ENCODE data around the gene SGPL1.

SGPL1 gene

DNA sequence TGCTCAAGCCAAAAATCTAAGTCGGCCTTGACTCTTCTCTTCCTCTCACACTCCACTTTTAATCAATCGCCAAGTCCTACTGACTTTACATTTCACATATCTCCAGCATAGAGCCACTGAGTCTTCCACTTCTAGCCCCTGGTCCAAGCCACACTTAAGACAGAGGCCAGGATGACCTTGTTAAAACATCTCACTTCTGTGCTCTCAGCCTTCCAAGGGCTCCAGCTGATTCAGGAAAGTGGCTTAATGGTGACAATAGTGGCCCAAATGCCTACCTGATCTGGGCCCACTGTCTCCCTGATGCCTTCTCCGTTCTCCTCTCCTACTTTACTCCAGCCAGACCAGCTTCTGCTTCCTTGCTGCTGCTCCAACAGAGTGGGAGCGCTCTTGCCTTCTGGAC lies 35.0 kb upstream of the SGPL1 start:
- no peak for DNase-seq

DNA sequence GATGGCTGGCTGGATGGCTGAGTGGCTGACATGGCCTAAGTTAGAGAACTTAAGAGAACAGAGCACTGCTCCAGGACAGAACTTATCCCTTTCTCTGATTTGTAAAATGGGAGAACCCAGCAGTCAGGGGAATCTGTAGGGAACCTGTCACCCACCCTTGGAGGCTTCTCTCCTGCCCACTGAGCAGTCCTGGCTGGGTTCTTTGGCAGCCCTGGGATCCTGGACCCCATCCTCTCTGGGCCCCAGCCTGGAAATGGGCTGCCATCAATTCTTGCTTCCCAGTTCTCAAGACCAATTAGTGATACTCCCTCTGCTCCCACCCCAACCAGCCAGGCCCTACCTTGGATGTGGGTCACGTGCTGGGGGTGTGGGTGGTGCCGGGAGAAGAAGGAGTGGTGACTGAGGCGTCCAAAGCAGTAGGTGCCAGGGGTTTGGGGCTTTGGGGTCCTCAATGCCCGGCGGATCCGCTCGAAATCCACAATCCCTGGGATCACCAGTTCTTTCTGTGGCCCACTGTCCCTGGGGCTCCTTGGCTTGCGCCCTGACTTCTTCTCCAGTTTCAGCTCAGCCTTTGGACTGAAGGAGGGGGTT lies 34.2 kb upstream of the SGPL1 start:
- no peak for DNase-seq

DNA sequence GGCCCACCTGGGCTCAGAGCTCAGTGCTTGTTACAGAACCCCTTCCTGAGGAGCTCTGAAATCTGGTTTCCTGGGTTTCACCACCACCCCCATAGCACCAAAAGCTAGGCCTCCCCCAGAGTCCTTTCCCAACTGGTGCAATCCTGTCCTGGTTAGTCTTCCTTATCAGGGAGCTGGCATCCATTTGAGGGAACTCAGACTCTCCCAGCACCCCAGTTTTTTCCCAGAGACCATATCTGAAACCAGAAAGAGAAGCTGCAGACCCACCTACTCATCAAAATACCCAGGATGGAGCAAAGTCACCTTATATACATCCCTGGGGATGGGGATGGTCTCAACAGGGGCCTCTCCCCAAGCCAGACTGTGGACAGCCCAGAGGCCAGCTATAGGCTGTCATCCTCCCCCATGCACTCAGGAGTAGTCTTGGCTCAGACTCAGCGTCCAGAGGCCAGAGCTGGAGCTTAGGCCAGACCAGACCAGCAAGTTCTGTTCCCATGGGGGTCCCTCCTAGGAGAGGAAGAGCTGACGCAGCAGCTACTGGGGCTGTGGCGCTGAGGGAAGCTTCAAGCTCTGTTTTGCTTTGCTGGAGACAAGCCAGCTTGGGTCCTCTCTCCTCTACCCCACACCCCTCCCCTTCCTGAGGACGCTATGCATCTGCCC lies 33.5 kb upstream of the SGPL1 start:
- no peak for DNase-seq

DNA sequence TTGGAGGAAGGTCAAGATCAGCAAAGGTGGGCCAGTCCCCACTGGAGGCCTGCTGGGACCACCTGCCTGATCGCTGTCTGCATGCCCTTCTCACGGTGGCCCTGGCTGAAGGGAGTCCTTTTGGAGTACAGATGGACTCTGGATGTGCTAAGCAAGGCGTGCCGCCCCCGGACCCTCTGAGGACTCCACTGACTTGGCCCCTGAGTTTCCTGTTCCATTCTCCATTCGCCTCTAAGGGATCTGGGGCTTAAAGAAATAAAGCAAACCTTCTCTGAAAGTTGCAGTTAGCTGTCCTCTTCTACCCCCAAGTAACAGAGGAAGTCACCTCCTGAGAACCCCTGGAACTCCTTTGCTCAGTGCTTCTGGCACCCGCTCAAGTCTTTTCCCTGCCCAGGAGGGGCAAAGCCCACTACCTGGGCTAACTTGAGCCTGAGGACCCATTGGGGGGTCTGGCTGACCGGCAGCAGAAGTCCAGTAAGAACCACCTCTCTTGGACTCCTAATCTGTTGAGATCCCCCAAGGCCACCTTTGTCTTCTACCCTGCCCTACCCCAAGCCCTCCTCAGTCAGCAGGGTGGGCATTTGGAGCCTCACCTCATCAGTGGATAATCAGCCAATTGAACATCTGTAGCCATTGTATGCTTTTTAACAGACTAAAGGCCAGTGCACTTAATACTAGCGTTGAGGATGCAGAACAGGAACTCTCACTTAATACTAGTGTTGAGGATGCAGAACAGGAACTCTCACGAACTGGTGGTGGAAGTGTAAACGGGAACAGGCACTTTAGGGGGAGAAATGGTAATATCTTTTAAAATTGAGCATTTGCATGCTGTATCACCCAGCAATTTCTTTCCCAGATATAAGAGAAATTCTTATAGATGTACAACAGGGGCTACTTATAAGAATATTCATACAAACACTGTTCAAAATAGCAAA lies 32.7 kb upstream of the SGPL1 start:
- no peak for DNase-seq

DNA sequence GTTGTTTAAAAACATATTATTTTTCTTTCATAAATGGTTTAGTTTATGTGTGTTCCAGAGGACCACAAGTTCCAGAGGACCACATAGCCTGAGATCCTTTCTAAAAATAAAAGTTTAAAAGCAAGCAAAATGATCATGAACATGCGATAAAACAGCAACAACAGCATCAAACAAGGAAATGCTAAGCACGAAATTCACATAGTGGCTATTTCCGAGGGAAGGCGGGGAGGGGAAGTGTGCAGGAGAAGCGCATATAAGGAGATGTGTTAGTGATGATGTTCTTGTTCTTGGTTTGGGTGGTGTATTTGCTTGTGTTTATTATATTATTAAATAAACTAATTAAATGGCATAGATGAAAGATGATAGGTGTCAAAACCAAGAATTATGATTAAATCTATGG lies 31.7 kb upstream of the SGPL1 start:
- no peak for DNase-seq

DNA sequence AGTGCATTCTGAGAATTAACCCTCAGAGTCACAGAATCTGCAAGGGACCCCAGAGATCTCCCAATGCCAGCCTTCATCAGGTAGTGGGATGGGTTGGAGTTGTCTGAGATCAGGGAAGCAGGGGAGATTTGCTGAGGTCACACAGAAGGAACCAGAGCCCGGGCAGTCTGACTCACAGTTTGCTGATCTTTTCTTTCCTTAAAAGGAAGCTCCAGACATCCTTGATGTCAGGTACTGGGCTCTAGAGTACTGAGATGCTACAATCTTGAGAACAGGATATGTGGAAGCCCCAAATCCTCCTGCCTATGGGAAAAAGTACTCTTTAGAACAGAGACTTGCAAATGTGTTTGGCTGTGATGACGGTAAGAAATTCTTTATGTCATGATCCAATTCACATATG lies 31.3 kb upstream of the SGPL1 start:
- DNase-seq: no peak

DNA sequence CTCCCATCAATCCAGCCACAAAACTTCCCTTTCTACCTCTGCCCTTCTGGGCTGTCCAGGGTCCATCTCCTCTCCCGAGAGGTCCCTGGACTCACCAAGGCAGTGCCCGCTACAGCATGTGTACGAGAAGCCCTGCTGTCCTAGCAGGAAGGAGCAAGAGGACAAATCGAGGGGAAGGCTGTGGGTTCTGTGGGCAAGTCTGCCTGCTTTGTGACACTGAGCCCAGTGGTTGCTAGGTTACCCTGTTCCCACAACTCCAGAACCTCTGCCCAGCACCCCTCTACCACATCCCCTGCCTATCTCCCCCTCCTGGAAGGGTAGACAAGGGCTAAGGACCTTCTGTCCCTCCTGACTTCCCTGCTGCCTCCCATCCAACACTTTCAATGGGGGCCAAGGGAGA lies 30.6 kb upstream of the SGPL1 start, which contains the start of gene TBATA:
Gene TBATA (minus strand): TSS at position 188 of the 400 bp plus-strand sequence. CDS start 1,998 bp downstream, outside the sequence.
- no peak for DNase-seq

GRCh38 chr10:70786799-70787415 lies 28.8 kb upstream of the SGPL1 start:
- DNase-seq: no peak

- no peak for DNase-seq
These were observed 24.2 kb upstream of the SGPL1 start for GRCh38 chr10:70791386-70792039.

DNA sequence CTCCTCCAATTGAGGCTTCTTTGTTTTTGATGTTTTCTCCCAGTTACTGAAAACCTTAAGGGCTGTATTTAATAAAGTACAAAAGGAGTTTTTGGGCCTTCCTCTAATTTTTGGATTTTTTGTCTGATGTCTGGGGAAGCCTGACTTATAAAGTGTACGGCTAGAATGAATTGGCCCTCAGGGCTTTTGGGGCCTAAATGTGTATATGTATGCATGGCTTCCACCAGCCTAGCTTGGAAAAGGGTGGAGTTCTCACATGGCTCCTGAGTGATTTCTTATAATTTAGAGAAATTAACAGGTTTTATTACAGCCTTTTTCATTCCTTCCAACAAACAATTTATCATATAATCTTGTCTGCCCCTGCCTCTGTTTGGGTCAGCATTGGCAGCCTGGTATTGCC lies 20.1 kb upstream of the SGPL1 start:
- DNase-seq: no peak

GRCh38 chr10:70797840-70798239 lies 17.9 kb upstream of the SGPL1 start:
- DNase-seq: no peak

DNA sequence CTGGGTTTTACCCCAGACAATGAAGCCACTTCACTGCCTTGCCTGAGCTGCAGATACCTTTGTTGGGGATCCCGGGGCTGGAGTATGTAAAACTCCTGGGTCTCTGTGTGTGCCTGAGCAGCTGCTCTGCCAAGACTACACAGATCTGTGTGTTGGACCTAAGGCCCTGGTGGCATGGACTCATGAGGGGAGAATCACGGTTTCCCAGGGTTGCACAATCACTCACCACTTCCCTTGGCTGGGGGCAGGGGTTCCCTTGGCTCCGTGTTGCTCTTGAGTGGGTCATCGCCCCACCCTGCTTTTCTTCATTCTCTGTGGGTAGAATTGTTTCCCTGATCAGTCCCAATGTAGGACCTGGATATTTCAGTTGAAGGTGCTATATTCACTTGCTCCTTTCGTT lies 16.6 kb upstream of the SGPL1 start:
- DNase-seq: no peak

- no peak for DNase-seq
These were observed 13.9 kb upstream of the SGPL1 start for GRCh38 chr10:70801854-70802253.

GRCh38 chr10:70803775-70804420 lies 11.8 kb upstream of the SGPL1 start:
- DNase-seq: peak; percentile 87

- DNase-seq: peak; percentile 78
These were observed 11.3 kb upstream of the SGPL1 start for GRCh38 chr10:70804421-70804808.

DNA sequence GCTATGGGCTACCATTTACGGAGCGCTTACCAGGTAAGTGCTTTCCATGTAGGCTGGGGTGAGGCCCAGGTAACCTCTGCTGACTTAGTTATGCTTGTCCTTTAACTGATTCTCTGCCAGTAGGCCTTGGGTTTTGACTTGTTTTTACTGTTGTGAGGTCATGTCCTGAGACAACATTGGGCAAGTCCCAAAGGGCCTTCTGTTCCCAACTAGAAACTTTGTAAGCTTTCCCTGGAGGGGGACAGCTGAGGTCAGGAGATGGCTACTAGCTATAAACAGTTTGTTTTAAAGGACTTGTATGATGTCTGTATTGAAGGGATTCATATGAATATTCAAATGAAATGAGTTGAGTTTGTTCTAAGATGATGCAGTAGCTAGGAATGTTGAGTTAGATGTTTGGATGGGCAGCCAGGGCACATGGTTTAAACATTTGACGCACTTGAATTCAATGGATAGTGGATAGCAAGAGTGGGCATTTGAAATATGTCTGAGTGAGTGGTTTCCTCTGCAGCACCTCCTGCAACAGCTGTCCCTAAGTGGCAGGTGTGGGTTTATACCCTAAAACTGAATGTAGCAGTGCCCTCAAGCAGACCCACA lies 10.0 kb upstream of the SGPL1 start:
- no peak for DNase-seq

- DNase-seq: no peak
These were observed 8.9 kb upstream of the SGPL1 start for GRCh38 chr10:70806841-70807240.

DNA sequence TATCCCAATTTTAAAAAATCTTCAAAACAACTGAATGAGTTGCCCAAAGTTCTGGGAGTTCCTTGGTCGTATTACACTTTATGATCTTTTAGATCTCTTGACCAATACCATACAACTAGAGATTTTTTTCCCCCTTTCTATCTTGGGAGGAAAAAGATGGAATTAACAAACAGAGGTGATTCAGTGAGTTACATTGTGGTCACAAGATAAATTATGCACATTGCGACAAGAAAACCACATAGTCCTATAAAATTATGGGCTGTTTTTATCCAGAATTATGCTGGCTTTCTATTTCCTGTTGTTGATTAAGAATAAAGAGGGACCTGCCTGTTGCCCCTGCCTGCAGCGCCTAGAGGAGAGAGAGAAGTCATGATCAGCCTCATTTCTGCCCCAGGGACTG lies 8.2 kb upstream of the SGPL1 start:
- no peak for DNase-seq

DNA sequence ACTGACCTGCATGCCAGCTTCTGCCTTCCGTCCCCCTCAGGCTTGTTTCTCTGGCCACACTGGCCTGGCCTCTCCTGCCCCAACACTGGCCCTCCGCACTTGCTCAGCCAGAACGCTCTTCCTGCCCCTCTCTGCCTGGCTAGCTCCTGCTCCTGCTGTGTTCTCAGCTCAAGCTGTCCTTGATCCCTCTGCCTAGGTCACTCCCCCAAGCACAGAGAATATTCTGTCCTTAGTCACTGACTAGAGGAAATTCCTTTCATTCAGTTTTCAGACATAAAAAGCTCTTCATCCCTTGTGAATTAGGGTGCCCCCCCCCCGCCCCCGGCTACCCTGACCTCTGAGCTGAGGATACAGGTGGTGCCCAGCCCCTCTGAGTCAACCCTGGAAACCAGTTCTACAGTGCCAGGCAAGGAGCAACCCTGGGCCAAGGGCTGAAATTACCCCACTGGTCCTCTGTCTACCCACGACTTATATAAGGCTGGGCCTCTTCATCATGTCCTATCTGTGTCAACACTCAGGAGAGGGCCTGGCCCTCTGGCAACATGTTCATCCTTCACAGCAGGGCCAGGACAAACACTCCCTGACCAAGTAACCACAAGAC lies 6.6 kb upstream of the SGPL1 start:
- DNase-seq: no peak

- DNase-seq: no peak
These were observed 6.0 kb upstream of the SGPL1 start for GRCh38 chr10:70809726-70810125.

- DNase-seq: no peak
These were observed 4.8 kb upstream of the SGPL1 start for GRCh38 chr10:70810967-70811366.

- no peak for DNase-seq
These were observed 3.9 kb upstream of the SGPL1 start for GRCh38 chr10:70811881-70812280.

Data from NCI-H2029 treated with DMSO at 0.1 percent for 48 hours (cell line).